GM19035 (cell line): ENCODE data around the gene DOK3.

Source experiments
- ATAC-seq: cut with Tn5 transposase; IDR thresholded peaks from one replicate; pipeline ENCODE4 v1.9.1; 2021; ENCODE audit not compliant: unreplicated experiment

The DOK3 gene

DNA sequence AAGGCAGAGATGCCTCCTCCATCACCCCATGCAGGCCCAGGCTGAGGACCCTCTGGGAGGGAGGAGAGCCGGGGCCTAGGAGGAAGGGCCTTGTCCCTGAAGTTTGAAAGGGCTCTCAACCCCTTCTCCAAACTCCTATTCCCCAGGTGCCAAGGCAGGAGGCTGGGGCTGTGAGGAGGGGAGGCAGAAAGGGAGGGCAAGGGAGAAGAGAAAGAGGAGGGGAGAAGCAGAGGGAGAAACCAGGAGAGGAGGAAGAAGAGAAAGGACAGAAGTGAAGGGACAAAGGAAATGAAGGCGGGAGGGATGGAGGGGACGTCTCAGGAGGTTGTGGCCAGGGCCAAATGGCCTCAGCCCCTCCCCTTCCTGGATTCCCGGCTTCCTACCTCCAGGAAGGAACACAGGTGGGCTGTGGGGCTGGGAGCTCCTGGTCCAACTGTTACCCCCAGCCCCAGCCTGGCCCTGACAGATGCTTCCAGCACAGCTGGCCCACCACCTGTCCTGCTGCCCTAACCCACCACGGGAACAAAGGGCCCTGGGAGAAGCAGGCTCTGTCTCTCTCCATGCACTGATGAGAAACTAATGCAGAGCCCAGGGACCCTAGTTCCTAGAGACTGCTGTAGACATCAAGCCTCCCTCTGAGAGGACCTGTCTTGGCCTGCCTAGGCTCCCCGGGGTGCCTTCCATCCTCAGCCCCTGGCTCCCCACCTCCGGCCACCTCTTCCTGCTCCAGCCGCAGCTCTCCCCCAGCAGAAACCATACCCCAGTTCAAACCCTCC, 39.7 kb downstream of the DOK3 start:
- ATAC-seq, result no peak

- no peak for ATAC-seq
Observed at GRCh38 chr5:177468685-177469628, 40.7 kb downstream of the DOK3 start.

DNA sequence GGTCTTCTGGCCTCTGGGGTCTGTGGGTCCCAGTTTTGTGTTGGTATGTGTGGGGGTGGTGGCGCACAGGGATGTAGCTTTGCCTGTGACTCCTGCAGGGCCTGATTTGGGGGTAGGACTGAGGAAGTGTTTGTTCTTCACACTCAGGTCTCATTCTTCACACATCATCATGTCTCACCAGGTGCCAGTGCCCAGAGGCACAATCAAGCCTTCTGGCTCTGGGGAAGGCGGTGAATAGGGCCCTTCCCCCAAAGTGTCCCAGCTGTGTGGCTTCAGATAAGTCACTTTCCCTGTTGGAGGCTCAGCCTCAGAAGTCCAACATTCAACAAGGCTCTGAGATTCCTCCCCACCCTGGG, 41.3 kb downstream of the DOK3 start:
- no peak for ATAC-seq

- ATAC-seq, result no peak
Observed at GRCh38 chr5:177467436-177467835, 42.2 kb downstream of the DOK3 start.

DNA sequence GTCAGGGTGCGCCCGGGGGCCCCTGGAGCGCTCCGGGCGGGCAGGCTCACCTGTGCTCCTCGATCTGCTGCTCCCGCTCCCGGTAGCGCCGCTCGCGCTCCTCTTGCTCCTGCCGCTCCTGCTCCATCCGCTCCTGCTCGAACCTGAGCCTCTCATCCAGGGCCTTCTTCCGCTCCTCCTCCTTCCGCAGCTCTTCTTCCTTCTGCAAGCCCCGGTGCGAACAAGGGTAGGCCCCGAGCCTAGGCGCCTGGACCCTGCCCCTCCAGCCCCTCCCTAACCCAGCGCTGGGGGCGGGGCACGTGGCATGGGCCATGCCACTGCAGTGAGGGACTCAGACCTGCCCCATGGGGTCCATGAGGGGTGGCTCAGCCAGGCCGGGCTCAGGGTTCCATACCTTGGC, 42.8 kb downstream of the DOK3 start:
- no peak for ATAC-seq

DNA sequence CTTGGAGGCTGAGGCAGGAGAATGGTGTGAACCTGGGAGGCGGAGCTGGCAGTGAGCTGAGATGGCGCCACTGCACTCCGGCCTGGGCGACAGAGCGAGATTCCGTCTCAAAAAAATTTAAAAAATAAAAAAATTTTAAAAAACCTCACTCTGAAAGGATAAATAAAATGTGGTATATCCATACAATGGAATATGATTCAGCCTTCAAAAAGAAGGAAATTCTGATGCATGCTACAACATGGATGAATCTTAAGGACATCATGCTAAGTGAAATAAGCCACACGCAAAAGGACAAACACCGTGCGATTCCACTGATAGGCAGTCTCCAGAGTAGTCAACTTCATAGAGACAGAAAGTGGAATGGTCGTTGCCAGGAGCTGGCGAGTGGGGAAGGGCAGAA, 44.6 kb downstream of the DOK3 start:
- ATAC-seq, result no peak

DNA sequence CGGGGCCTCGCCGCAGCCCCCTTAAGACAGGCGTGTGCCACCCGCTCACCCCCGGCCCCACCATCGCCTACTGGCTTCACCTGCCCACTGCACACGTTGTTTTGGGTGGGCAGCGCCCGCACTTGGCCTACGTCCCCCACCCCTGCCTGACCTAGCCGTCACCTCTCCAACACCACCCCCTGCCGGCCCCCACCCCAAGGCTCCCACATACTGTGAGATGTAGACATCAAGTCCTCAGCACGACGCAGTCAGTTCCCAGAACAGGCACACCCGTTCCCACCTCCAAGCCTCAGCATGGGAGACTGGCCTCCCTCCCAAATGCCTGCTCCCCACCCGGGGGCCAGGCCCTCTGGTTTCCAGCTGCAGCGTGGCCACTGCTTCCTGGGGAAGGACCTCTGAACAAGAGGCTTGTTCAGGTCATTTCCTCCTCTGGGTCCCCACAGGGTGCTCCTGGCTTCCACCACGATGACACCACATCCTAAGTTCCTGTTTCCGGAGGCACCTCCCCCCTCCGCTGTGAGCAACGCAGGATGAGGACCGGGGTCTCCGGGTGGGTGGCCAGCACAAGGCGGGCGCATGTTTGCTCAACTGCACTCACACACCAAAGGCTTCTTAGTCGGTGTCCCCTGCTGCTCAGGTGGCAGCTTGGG, 47.5 kb downstream of the DOK3 start:
- ATAC-seq, result no peak

DNA sequence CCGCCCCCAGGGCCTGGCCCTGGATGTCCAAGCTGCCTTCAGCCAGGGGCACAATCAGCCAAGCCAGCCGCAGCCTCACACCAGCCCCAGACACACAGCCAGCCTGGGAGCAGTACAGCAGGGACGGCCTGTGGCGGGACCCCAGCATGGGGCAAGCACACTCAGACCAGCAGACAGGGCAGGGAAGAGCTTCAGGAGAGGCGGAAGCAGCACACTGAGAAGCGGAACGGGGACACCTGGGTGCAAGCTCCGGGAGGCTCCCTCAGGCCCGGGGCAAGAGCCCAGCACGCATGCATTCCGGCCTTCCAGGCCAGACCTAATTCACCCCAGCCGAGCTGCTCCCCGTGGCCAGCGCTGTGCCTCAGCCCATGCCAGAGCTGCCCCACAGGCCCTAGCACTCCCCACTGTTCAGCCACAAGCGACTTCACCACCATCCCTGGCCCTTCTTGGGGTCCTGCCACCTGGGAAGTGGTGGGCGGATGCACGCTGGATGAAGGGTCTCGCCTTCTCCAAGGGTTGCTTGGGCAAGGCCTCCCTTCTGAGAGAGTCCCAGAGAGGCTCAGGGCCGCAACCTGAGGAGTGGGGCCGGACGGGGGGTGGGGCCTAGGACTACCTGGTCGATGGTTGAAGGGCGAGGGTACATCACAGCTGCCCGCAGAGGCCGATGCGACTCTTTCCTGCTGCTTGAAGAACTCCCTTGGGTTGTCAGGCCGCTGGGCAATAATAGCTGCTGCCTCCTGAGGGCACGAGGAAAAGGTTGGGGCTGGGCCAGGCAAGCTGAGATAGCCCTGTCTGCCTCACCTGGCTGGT, 49.6 kb downstream of the DOK3 start:
- ATAC-seq, result no peak

GRCh38 chr5:177459357-177459756, 50.3 kb downstream of the DOK3 start:
- ATAC-seq, result no peak

- ATAC-seq, result no peak
Observed at GRCh38 chr5:177458912-177459350, 50.7 kb downstream of the DOK3 start.

DNA sequence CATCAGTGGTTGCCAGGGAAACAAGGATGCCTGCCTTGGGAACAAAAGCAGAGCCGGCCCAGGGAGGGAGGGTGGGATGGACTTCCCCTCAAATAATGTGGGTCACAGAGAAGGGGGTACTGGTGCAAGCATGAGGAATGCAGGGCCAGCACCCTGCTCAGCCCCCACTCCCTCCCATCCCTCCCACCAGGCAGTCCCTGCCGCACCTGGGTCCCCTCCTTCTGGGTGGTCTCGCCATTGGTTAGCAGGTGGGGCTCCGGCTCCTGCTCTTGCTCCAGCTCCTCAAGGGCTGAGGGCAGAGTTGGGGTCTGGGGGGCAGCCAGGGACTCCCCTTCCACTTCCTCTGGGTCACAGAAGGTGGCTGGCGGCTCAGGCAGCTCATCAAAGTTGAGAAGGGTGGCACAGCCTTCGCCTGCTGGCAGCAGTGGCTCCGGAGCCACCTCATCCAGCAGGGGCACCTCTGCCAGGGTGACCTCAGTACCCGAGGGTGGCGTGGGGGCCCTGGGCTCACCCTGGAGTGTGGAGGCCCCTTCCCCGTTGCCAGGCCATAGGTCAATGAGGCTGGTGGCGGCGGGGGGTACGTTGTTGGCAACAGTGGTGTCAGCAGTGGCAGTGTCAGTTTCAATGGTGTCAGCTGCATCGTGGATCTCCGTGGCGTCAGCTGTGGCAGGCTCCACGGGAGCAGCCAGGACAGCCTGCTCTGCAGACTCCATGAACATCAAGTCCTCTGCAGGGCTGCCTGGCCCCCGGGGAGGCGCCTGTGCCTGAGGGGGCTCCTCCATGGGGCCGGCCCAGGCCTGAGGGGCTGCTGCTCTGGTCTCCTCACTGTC, 51.6 kb downstream of the DOK3 start:
- no peak for ATAC-seq

DNA sequence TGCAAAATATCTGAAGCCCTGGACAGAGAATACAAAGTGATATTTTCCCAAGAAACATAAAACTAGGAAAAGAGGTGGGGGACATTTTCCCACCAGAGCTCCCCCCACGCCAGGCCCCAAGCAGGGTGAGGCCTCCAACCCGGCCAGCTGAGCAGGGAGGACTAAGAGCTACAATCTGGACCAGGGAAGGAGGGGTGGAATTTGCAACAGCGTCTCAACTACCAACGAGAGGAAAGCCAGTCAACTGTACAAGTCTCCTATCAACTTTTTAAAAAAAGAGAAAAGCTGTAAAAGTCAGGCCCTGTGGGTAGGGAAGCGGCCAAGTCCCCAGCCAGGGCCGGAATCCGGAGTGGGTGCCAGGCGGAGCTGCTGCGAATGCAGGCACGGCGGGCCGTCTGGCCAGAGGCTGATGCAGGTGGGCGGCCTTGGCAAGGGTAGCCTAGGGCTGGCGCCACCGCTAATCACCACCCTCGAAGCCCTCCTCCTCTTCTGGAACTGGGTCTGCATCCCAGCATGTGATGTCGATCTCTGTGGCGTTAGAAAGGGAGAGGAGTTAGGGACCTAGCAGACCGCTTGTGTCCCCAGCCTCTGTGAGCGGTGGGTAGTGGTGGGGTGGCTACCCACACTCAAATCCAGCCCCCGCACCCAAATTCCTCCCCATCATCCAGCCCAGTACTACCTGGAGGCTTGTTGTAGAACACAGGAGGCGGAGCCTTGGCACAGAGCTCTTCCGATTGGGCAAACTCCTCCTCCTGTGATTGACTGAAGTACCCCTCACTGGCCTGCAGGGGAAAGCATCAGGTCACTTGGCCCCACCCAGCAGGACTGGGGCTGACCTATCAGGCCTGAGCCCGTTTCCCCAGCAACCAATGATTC, 52.4 kb downstream of the DOK3 start:
- peak; percentile 33 for ATAC-seq

GRCh38 chr5:177456591-177456964, 53.0 kb downstream of the DOK3 start:
- no peak for ATAC-seq

DNA sequence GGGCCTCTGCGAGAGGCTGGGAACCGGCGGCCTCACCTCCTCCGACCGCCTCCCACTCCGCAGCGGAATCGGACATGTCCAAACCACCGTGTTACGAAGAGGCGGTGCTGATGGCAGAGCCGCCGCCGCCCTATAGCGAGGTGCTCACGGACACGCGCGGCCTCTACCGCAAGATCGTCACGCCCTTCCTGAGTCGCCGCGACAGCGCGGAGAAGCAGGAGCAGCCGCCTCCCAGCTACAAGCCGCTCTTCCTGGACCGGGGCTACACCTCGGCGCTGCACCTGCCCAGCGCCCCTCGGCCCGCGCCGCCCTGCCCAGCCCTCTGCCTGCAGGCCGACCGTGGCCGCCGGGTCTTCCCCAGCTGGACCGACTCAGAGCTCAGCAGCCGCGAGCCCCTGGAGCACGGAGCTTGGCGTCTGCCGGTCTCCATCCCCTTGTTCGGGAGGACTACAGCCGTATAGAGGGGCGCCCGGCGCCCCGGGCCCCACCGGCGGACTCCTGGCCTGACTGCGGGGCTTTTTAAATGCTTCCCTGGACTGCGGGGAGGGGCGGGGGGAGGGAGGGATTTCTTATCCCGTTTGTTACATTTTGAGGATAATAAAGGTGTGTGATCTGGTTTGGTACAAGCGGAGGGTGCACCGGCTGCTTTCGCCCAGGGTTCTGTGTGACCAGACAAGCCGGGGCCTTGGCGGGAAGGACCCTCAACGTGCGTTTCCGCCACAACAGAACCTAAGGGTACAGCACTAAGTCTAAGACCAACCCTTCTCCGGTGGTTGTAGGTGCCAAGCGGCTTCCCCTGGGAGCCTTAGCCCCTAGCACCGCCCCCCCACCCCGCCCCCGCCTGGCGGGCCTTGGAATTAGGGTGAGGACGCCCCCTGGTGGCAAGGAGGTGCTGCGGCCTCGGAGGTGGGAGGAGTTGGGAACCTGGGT, 53.7 kb downstream of the DOK3 start:
- peak; percentile 15 for ATAC-seq

- peak; percentile 58 for ATAC-seq
Observed at GRCh38 chr5:177455036-177455660, 54.5 kb downstream of the DOK3 start.

DNA sequence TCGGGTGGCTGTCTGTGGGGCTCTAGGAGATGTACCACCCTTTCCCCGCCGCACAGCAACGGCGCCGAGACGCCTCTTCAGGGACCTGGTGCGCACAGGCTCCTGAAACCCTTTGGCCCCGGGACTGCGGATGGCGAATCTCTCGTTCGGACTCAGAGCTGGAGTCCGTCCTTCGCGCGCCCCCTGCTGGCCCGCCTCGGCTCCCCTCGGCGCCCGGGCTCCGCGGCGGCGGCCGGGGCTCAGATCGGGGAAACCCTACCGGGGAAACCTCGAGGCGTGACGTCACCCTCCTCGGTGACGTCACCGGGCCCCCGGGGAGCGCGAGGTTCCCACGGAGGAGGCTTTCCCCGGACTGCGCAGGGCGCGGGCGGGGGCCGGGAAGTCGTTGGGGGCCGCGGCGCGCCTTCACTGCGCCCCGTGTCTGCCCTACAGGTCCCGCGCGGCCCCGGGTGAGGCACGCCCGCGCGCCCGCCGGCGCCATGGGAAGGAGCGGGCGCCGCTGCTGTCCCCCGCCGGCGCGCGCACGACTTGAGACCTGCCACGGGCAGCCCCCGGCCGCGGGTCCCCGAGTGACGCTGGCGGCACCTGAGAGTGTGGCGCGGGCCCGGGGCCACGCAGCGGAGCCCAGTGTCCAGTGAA, 55.1 kb downstream of the DOK3 start:
- ATAC-seq, result peak; percentile 54

DNA sequence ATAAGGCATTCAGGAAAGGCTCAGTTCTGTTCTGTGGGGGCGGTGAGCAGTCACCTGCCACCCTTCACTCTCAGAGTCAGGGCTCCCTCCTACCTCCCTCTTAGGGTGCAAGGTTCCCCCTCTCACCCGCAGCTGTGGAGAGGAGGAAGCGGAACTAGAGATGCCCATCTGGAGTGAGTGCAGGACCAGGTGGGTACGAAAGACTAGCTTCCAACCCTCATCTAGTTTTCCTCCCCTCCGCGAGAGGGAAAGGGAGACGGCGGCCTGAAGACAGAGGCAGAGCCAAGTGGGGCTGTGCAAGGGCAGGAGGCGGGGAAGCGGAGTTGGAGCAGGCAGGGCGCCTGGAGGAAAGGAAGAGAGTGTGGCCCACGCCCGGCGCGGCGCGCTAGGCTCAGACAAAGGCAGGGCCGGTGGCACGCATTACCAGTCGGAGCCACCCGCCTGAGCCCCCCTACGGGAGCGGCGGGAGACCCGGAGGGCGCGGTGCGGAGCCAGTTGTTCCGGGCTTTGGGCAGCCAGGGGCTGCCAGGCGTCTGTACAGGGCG, 55.7 kb downstream of the DOK3 start:
- ATAC-seq, result no peak
